Left ventricle myocardium inferior (tissue), 1 donor: ENCODE measurements around the gene C16orf96. TPM values are rescaled to one million over a fixed set of nuclear protein-coding genes. Genes with fewer than 3 reads are reported as not detected.

Source experiments
- DNase-seq: peaks from one replicate; pipeline ENCODE4 v3.0.0-alpha.2; 2020
- H3K27ac ChIP-seq: fragments of 200-600 bp; replicated peaks from 2 replicates; pipeline ENCODE4 v1.8.0; 2021
- H3K27me3 ChIP-seq: fragments of 200-600 bp; 2 replicates; pipeline ENCODE4 v1.8.0; 2021; ENCODE audit warnings: low read depth
- H3K36me3 ChIP-seq: fragments of 200-600 bp; 2 replicates; pipeline ENCODE4 v1.8.0; 2021
- H3K4me1 ChIP-seq: fragments of 200-600 bp; 2 replicates; pipeline ENCODE4 v1.8.0; 2021
- H3K4me3 ChIP-seq: fragments of 200-600 bp; 2 replicates; pipeline ENCODE4 v1.8.0; 2021; ENCODE audit warnings: mild to moderate bottlenecking, moderate library complexity
- H3K9me3 ChIP-seq: fragments of 200-600 bp; replicated peaks from 2 replicates; pipeline ENCODE4 v1.8.0; 2021
- intact Hi-C: fragments of 100-400 bp; cut with micrococcal nuclease; formaldehyde crosslinking; loops from one replicate; pipeline ENCODE4 v1.11.0; 2022
- total RNA-seq: library from RNA; stranded (reverse); fragmentation: NEBNext Ultra II Directional; extraction: Animal tissue kit (Norgen Biotek cat#: 25700); gene quantifications from one replicate; pipeline ENCODE4 v1.2.1, GENCODE V29; 2021
- TF ChIP-seq, protein P1 (sequence below): fragments of 200-600 bp; IDR thresholded peaks from 2 replicates; pipeline ENCODE4 v1.8.0; 2021; ENCODE audit warnings: antibody characterized with exemption, mild to moderate bottlenecking, borderline replicate concordance
- donor health status: DM: no; HTN: yes; CAD: no; lungs with severe emphysema.

Gene C16orf96
- total RNA-seq, 1 donor from 2014 or later, result 0.08 TPM

DNA sequence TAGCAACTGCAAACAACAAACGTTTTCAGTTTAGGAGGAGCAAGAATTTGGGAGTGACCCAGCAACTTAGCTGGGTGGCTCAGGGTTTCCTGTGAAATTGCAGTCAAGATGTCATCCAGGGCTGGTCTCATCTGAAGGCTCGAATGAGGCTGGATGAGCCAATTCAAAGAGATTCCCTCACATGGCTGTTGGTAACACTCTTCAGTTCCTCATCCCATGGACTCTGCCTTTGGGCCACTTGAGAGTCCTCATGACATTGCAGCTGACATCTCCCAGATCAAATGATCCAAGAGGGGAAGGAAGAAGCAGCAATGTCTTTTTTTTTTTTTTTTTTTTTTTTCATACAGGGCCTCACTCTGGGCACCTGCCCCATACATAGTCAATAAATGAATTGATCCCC, 32.2 kb downstream of the C16orf96 start:
- TF ChIP-seq, protein P1, sequence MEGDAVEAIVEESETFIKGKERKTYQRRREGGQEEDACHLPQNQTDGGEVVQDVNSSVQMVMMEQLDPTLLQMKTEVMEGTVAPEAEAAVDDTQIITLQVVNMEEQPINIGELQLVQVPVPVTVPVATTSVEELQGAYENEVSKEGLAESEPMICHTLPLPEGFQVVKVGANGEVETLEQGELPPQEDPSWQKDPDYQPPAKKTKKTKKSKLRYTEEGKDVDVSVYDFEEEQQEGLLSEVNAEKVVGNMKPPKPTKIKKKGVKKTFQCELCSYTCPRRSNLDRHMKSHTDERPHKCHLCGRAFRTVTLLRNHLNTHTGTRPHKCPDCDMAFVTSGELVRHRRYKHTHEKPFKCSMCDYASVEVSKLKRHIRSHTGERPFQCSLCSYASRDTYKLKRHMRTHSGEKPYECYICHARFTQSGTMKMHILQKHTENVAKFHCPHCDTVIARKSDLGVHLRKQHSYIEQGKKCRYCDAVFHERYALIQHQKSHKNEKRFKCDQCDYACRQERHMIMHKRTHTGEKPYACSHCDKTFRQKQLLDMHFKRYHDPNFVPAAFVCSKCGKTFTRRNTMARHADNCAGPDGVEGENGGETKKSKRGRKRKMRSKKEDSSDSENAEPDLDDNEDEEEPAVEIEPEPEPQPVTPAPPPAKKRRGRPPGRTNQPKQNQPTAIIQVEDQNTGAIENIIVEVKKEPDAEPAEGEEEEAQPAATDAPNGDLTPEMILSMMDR, result no peak
- Histone ChIP-seq H3K27me3 (peaks cover 29% of the 10 kb centered on the region), H3K9me3 (peaks cover 11% of the 10 kb centered on the region), H3K27ac (no peak overlapping the region), H3K4me1 (no peaks in the 10 kb centered on the region), H3K4me3 (no peak overlapping the region), H3K36me3 (no peaks in the 10 kb centered on the region)
- no peak for DNase-seq
- intact Hi-C loops, result no loop called here

- intact Hi-C loops, result no loop called here
- peaks cover 29% of the 10 kb centered on the region for H3K27me3 ChIP-seq
- H3K9me3 ChIP-seq, result peaks cover 11% of the 10 kb centered on the region
Measured at GRCh38 chr16:4588961-4589360, 32.8 kb downstream of the C16orf96 start.

DNA sequence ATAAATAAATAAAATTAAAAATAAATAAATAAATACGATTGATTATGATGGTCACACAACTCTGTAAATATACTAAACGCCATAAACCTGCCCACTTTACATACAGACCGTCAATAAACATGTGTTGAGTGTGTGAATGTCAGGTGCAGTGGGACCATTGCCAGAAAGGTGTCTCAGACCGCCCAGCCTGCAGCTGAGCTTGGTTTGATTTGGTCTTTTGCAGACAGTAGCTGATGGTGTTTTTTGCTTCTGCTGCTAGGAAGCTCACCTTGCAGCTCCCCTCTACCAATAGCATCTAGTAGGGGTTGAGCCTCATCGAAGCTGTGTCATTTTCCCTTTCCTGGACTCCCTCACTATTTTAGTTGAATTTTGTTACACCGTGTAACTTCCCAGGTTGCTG, 35.1 kb downstream of the C16orf96 start:
- Histone ChIP-seq H3K27me3 (peaks cover 19% of the 10 kb centered on the region), H3K4me3 (no peak overlapping the region), H3K36me3 (no peaks in the 10 kb centered on the region), H3K9me3 (peaks cover 11% of the 10 kb centered on the region), H3K27ac (no peak overlapping the region), H3K4me1 (no peaks in the 10 kb centered on the region)
- DNase-seq, result no peak
- intact Hi-C loops, result no loop called here
- TF ChIP-seq, protein P1, result no peak

More at GRCh38 chr16:4588961-4589360, 32.8 kb downstream of the C16orf96 start:
- Histone ChIP-seq H3K36me3 (no peaks in the 10 kb centered on the region), H3K4me3 (no peak overlapping the region), H3K4me1 (no peaks in the 10 kb centered on the region), H3K27ac (no peak overlapping the region)
- no peak for DNase-seq
- TF ChIP-seq, protein P1, result no peak

GRCh38 chr16:4591706-4592470, 35.7 kb downstream of the C16orf96 start:
- peaks cover 13% of the 10 kb centered on the region for H3K27me3 ChIP-seq
- H3K9me3 ChIP-seq, result peaks cover 11% of the 10 kb centered on the region
- TF ChIP-seq, protein P1, result no peak
- no peaks in the 10 kb centered on the region for H3K36me3 ChIP-seq
- H3K4me1 ChIP-seq, result no peaks in the 10 kb centered on the region
- intact Hi-C loops, result no loop called here
- no peak for DNase-seq
- H3K4me3 ChIP-seq, result no peak overlapping the region
- no peak overlapping the region for H3K27ac ChIP-seq

GRCh38 chr16:4593086-4593485, 36.9 kb downstream of the C16orf96 start:
- Histone ChIP-seq H3K9me3 (peaks cover 7% of the 10 kb centered on the region), H3K27ac (no peak overlapping the region), H3K4me1 (no peaks in the 10 kb centered on the region), H3K27me3 (peaks cover 7% of the 10 kb centered on the region), H3K36me3 (no peaks in the 10 kb centered on the region), H3K4me3 (no peak overlapping the region)
- TF ChIP-seq, protein P1, result no peak
- intact Hi-C loops, result no loop called here
- DNase-seq, result no peak
